B cell (primary cell): ENCODE results near the gene ERVW-1.

ENCODE experiments used
- CTCF ChIP-seq: fragments of 200-600 bp; IDR thresholded peaks from one replicate; pipeline ENCODE4 v1.8.0; 2022; ENCODE audit warnings: antibody characterized with exemption, mild to moderate bottlenecking
- EZH2 ChIP-seq: IDR thresholded peaks from 2 replicates; pipeline ENCODE4 v1.6.1; 2012; ENCODE audit warnings: borderline replicate concordance, low read depth, mild to moderate bottlenecking, moderate library complexity, low read length; ENCODE audit not compliant: insufficient read depth, poor library complexity, severe bottlenecking

DNA sequence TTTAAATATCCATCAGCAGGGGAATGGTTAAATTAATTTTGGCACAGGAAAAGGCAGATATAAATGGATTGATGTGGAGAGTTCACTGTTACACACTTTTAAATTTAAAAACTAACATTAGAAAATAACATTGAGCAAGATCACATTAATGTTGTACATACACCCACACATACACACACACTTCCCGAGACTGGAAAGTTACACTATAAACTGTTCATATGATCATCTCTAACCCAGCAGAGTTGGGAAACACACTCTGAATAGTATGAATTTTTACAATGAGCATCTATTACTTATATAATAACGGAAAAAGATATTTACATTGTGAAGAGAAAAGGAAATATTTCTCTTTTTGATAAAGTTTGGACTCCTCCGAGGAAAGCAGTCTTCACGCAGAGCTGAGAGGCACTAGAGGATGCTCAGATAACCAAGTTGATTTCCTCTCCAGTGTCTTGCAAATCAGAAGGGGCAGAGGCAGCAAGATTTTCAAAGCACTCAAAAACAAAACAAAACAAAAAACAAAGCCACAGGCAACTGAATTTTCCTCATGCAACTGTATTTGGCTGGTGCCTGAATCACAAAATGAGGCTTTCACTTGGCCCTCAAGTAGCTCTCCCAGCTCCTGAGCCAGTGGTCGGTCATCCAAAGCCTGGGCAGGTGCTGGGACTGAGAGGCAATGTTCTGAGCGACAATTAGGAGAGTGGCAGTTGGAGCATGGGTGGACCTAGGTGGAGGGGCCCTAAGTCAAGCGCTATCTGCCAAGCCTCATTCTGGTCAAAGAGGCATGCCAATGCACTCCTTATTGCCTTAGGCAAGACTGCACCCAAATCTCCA is 40.9 kb downstream of the ERVW-1 start:
- TF ChIP-seq EZH2 (no peak), CTCF (no peak)
